Memory B cell (primary cell): ENCODE results near the gene GOLGA6L2.
"Not testable (repeated sequence)": the region's sequence is repeated elsewhere in the genome, so short reads cannot be mapped to it uniquely, and the experiment has no call there.

Experiments
- ATAC-seq: fragments of 150-1000 bp; cut with Tn5 transposase; 2 replicates; pipeline ENCODE4 v1.10.0; 2021; ENCODE audit warnings: low read depth, mild to moderate bottlenecking, moderate library complexity
- DNase-seq, 2 donors: peaks; one replicate each; pipeline ENCODE4 v3.0.0; 2022; ENCODE audit warnings: low spot score in 2 of 2
- H3K27ac Mint-ChIP-seq: one replicate; pipeline ENCODE4 v1.8.0; 2022; ENCODE audit warnings: mild to moderate bottlenecking, moderate library complexity, mixed read lengths
- H3K27me3 Mint-ChIP-seq: one replicate; pipeline ENCODE4 v1.8.0; 2022; ENCODE audit warnings: mixed read lengths
- H3K36me3 Mint-ChIP-seq: one replicate; pipeline ENCODE4 v1.8.0; 2022; ENCODE audit warnings: mild to moderate bottlenecking, mixed read lengths
- H3K4me1 Mint-ChIP-seq: one replicate; pipeline ENCODE4 v1.8.0; 2022; ENCODE audit warnings: mixed read lengths
- H3K4me3 Mint-ChIP-seq: one replicate; pipeline ENCODE4 v1.8.0; 2022; ENCODE audit warnings: mild to moderate bottlenecking, moderate library complexity, mixed read lengths
- H3K9me3 Mint-ChIP-seq: one replicate; pipeline ENCODE4 v1.8.0; 2022; ENCODE audit warnings: mixed read lengths

GOLGA6L2 gene

DNA sequence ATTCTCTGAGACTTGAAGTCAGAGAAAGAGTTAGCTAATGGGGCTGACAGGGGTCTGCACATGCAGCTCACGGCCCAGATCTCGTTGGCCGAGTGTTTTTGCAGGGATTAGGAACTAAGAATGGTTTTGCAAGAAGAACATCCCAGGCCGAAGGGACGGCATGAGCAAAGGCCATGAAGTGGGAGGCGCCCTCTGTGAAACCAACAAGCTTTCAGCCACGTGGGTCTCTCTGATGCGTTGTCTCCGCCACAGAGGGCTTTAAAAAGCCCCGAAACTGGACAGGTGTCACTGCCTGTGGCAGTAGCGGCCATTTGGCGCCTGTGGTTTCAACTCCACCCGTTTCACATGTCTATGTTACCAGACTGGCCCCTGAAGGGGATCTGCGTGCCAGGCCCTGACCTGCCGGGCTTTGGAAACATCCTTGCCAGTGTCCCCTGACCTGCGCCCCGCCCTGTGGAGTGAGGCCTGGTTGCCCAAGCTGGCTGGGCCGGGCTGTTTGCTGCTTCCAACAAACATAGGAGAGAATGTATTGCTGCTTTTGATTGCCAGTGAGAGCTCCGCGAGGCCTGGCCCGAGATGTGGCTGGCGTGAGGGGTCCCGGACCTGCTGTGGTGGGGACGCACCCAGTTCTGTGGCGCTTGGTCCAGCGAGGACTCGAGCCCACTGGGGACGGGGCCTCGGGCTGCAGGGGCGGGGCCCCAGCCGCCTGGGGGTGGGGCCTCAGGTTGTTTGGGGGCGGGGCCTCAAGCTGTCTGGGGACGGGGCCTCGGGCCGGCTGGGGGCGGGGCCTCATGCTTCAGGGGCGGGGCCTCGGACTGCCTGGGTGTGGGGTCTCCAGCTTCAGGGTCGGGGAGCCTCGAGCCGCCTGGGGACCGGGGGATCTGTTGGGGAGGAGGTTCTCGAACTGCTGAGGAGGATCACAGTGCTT is 30.4 kb downstream of the GOLGA6L2 start:
- no peaks in the 10 kb centered on the region for H3K27me3 Mint-ChIP-seq
- ATAC-seq: peak; percentile 73
- no peak for DNase-seq
- H3K9me3 Mint-ChIP-seq: no peaks in the 10 kb centered on the region
- H3K4me3 Mint-ChIP-seq: no peak overlapping the region
- H3K27ac Mint-ChIP-seq: no peak overlapping the region
- H3K36me3 Mint-ChIP-seq: no peaks in the 10 kb centered on the region
- H3K4me1 Mint-ChIP-seq: no peaks in the 10 kb centered on the region

- ATAC-seq, H3K4me3 Mint-ChIP-seq, H3K27me3 Mint-ChIP-seq, H3K4me1 Mint-ChIP-seq, H3K36me3 Mint-ChIP-seq, H3K9me3 Mint-ChIP-seq, DNase-seq, H3K27ac Mint-ChIP-seq: not testable (repeated sequence)
These were observed 31.2 kb downstream of the GOLGA6L2 start for GRCh38 chr15:23415866-23416265.

DNA sequence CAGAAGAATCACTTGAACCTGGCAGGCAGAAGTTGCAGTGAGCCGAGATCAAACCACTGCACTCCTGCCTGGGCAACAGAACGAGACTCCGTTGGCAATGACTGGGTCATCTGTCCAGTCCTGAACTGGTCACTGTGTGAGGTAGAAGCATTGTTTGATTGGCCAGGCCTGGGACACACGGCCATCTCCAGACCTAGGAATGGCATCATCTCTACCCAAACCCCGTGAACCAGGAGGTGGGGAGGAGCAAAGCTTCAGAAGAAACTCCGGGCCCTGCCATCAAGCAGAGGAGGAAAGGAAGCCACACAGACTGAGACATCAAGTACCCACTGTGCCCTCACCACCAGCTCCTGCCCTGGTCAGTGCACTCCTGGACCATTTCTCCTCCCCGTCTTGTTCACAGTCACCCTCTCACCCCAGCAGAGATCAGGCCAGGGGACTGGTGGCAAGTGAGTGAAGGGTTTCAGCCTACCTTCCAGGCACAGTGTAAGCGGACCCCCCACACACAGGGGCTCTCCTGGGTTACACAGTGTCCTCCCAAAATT is 31.6 kb downstream of the GOLGA6L2 start:
- Mint-ChIP-seq H3K9me3 (no peaks in the 10 kb centered on the region), H3K27ac (no peak overlapping the region), H3K36me3 (no peaks in the 10 kb centered on the region), H3K27me3 (no peaks in the 10 kb centered on the region), H3K4me3 (no peak overlapping the region), H3K4me1 (no peaks in the 10 kb centered on the region)
- DNase-seq (no peak), ATAC-seq (no peak)

DNA sequence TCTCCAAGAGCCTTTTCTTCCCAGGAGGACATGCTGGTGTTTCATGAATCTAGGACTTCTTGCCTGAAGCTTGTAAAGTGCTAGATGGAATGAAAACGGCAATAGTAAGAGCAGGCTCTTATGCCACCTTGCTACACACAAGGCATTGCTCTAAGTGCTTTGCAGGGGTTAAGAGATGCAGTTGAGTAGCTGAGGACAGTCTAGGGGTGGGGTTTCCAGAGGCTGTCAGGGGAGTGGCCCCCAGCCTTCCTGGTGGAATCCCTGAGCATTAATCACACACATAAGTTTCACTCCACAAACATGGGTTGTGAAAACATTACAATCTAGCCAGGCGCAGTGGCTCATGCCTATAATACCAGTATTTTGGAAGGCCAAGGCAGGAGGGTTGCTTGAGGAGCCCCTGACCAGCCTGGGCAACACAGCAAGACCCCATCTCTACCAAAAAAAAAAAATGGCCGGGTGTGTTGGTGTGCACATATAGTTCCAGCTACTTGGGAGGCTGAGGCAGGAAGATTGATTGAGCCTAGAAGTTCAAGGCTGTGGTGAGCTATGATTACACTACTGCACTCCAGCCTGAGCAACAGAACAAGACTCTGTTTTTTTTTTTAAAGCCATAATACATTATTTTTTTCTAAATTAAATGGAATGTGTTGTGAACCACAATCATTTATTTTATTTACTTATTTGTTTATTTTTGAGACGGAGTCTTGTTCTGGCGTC is 34.0 kb downstream of the GOLGA6L2 start:
- ATAC-seq, H3K27me3 Mint-ChIP-seq, DNase-seq, H3K4me1 Mint-ChIP-seq, H3K9me3 Mint-ChIP-seq, H3K27ac Mint-ChIP-seq, H3K36me3 Mint-ChIP-seq, H3K4me3 Mint-ChIP-seq: not testable (repeated sequence)

GRCh38 chr15:23411841-23412240 is 35.2 kb downstream of the GOLGA6L2 start:
- no peak overlapping the region for H3K4me3 Mint-ChIP-seq
- H3K27ac Mint-ChIP-seq: no peak overlapping the region
- H3K4me1 Mint-ChIP-seq: no peaks in the 10 kb centered on the region
- no peak for ATAC-seq
- H3K36me3 Mint-ChIP-seq: no peaks in the 10 kb centered on the region
- H3K9me3 Mint-ChIP-seq: peaks cover 2% of the 10 kb centered on the region
- DNase-seq: no peak
- H3K27me3 Mint-ChIP-seq: no peaks in the 10 kb centered on the region

DNA sequence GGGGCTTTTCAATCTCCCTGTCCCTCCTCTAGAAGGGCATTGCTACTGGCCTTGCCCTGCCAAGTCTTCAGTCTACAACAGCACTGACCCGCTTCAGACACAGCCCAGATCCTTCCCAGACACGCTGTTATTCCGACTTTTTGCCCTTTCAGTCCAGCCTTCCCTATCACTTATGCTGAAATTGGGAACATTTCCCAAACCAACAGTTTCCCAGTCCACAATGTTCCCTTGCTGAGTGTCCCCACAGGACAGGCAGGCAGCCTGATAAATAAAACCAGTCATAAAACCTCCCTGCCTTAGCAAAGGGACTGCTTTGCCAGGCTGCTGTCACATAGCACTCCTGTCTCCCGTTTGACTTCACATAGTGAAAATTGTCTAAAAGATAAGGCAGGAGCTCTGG is 43.5 kb downstream of the GOLGA6L2 start:
- no peaks in the 10 kb centered on the region for H3K36me3 Mint-ChIP-seq
- H3K27me3 Mint-ChIP-seq: peaks cover 6% of the 10 kb centered on the region
- ATAC-seq: no peak
- H3K27ac Mint-ChIP-seq: no peak overlapping the region
- H3K9me3 Mint-ChIP-seq: peaks cover 2% of the 10 kb centered on the region
- H3K4me1 Mint-ChIP-seq: no peaks in the 10 kb centered on the region
- no peak overlapping the region for H3K4me3 Mint-ChIP-seq
- DNase-seq: no peak

- Mint-ChIP-seq H3K27ac (no peak overlapping the region), H3K4me3 (no peak overlapping the region), H3K9me3 (no peaks in the 10 kb centered on the region), H3K27me3 (peaks cover 6% of the 10 kb centered on the region), H3K36me3 (no peaks in the 10 kb centered on the region), H3K4me1 (no peaks in the 10 kb centered on the region)
- ATAC-seq: no peak
- no peak for DNase-seq
These were observed 44.5 kb downstream of the GOLGA6L2 start for GRCh38 chr15:23402544-23402943.

GRCh38 chr15:23402140-23402539 is 44.9 kb downstream of the GOLGA6L2 start:
- Mint-ChIP-seq H3K36me3 (no peaks in the 10 kb centered on the region), H3K27ac (no peak overlapping the region), H3K9me3 (no peaks in the 10 kb centered on the region), H3K4me3 (no peak overlapping the region), H3K4me1 (no peaks in the 10 kb centered on the region), H3K27me3 (peaks cover 6% of the 10 kb centered on the region)
- ATAC-seq (no peak), DNase-seq (no peak)

DNA sequence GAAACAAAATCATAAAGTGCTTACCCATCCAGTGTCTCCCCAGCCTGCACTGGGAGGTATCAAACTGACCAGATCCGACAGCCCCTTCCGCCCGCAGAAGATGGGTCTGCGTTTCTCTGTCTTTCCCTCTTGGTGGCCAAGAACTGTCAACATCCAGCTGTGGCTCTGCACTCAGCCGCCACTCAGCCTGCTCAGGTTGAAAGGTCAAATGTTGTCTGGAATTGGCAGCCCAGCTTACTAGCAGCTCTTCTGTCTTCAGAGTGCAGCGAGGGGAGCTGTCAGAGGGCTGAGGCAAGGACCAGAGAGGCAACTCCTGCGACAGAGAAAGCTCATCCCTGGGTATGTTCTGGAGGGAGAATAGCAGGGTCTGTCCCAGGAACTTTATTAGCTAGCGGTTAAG is 45.4 kb downstream of the GOLGA6L2 start:
- H3K4me1 Mint-ChIP-seq: no peaks in the 10 kb centered on the region
- no peak overlapping the region for H3K27ac Mint-ChIP-seq
- ATAC-seq (no peak), DNase-seq (no peak)
- H3K4me3 Mint-ChIP-seq: no peak overlapping the region
- no peaks in the 10 kb centered on the region for H3K9me3 Mint-ChIP-seq
- peaks cover 6% of the 10 kb centered on the region for H3K27me3 Mint-ChIP-seq
- H3K36me3 Mint-ChIP-seq: no peaks in the 10 kb centered on the region

GRCh38 chr15:23399207-23399606 is 47.8 kb downstream of the GOLGA6L2 start:
- DNase-seq: not testable (repeated sequence)

GRCh38 chr15:23398357-23398756 is 48.7 kb downstream of the GOLGA6L2 start:
- not testable (repeated sequence) for H3K4me1 Mint-ChIP-seq

More at GRCh38 chr15:23399207-23399606, 47.8 kb downstream of the GOLGA6L2 start:
- H3K27me3 Mint-ChIP-seq, H3K9me3 Mint-ChIP-seq, H3K27ac Mint-ChIP-seq, H3K36me3 Mint-ChIP-seq, H3K4me3 Mint-ChIP-seq, H3K4me1 Mint-ChIP-seq, ATAC-seq: not testable (repeated sequence)

DNA sequence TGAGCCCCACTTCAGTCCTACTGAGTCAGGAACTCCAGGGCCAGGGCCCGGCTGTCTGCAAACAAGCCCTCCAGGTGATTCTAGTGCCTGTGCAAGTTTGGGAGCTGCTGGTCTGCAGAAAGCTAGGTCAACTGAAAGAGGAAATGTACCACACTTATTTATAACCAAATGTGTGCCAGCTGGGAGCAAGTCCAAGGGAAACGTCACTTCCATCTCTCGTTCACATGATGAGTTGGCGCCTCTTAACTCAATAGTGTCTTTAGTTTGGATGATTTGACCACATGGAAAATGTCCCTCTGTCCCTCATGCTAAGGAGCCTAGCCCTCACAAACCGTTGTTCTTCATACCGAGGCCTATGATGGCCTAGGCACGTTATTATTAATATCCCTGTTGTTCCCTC is 49.3 kb downstream of the GOLGA6L2 start:
- no peak for DNase-seq

More at GRCh38 chr15:23398357-23398756, 48.7 kb downstream of the GOLGA6L2 start:
- DNase-seq, H3K27me3 Mint-ChIP-seq, H3K36me3 Mint-ChIP-seq, H3K9me3 Mint-ChIP-seq, ATAC-seq, H3K27ac Mint-ChIP-seq, H3K4me3 Mint-ChIP-seq: not testable (repeated sequence)

DNA sequence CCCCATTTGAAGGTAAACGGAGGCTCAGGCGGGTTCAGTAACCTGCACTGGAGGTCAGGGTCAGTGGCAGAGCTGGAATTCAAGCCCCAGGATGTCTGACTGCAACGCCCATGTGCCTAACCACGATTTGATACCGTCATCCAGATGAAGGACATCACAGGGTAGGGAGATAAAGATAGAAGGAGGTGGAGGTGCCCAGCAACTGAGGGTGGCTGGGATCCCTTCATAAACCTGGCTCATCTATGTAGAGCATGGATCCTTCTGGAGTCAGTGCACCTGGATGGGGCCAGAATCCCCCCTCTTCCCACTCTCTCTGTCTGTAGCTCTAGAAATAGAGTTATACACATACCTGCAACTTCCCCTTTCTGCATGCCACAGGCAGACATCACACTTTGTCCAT is 51.2 kb downstream of the GOLGA6L2 start:
- no peak overlapping the region for H3K27ac Mint-ChIP-seq
- no peaks in the 10 kb centered on the region for H3K9me3 Mint-ChIP-seq
- no peak for DNase-seq
- H3K36me3 Mint-ChIP-seq: no peaks in the 10 kb centered on the region
- no peak for ATAC-seq
- no peaks in the 10 kb centered on the region for H3K4me1 Mint-ChIP-seq
- no peak overlapping the region for H3K4me3 Mint-ChIP-seq
- H3K27me3 Mint-ChIP-seq: no peaks in the 10 kb centered on the region

More for the DNA sequence above, 49.3 kb downstream of the GOLGA6L2 start:
- Mint-ChIP-seq H3K27ac (no peak overlapping the region), H3K4me1 (no peaks in the 10 kb centered on the region), H3K36me3 (no peaks in the 10 kb centered on the region), H3K9me3 (no peaks in the 10 kb centered on the region), H3K27me3 (peaks cover 2% of the 10 kb centered on the region), H3K4me3 (no peak overlapping the region)
- ATAC-seq: no peak

GRCh38 chr15:23395030-23395692 is 51.9 kb downstream of the GOLGA6L2 start:
- Mint-ChIP-seq H3K9me3 (no peaks in the 10 kb centered on the region), H3K4me1 (no peaks in the 10 kb centered on the region), H3K27me3 (no peaks in the 10 kb centered on the region), H3K36me3 (no peaks in the 10 kb centered on the region), H3K4me3 (no peak overlapping the region), H3K27ac (no peak overlapping the region)
- no peak for ATAC-seq
- DNase-seq: no peak
